ENCODE measurements around the gene FAH. TPM values are rescaled to one million over a fixed set of nuclear protein-coding genes. Genes with fewer than 3 reads are reported as not detected.

Gene FAH
- total and polyA plus RNA-seq, 11 donors: 12.4 to 48.9 (median 24.0) TPM

DNA sequence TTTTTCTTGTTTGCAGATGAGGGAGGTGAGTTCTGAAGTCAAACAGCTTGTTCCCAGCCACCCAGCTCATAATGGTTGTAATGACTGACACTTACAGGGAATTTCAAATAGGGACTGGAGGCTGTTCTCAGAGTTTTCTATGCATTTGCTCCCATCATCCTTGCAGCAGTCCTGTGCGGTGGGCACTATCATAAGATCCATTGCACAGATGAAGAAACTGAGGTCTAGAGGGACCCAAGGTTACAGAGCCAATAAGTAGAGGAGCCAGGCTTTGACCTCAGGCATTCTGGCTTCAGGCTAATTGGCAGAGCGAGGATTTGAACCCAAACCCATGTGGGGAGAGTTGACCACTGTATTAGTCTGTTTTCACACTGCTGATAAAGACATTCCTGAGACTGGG lies 32.4 kb downstream of the FAH start:
- DNase-seq: no peak

DNA sequence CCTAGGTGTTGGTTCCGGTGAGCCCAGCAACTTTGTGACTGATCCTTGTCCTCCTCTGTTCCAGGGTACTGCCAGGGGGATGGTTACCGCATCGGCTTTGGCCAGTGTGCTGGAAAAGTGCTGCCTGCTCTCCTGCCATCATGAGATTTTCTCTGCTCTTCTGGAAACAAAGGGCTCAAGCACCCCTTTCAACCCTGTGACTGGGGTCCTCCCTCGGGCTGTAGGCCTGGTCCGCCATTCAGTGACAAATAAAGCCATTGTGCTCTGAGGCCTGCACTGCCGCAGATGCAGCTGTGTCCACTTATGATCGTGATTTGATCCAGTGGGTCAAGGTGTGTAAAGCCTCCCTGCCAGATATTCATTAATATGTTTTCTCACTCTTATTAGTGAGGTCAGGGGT lies 33.3 kb downstream of the FAH start:
- intact Hi-C loops (cut with DNase I): no loop called here
- Histone ChIP-seq H3K4me3 (no peak overlapping the region), H3K36me3 (peaks cover 0 to 40% (median 14%) of the 10 kb centered on the region in 9 donors), H3K27me3 (no peaks in the 10 kb centered on the region), H3K9me3 (no peaks in the 10 kb centered on the region), H3K4me1 (peaks cover 0 to 13% (median 7%) of the 10 kb centered on the region in 12 donors), H3K27ac (no peak overlapping the region)
- TF ChIP-seq, protein P1, sequence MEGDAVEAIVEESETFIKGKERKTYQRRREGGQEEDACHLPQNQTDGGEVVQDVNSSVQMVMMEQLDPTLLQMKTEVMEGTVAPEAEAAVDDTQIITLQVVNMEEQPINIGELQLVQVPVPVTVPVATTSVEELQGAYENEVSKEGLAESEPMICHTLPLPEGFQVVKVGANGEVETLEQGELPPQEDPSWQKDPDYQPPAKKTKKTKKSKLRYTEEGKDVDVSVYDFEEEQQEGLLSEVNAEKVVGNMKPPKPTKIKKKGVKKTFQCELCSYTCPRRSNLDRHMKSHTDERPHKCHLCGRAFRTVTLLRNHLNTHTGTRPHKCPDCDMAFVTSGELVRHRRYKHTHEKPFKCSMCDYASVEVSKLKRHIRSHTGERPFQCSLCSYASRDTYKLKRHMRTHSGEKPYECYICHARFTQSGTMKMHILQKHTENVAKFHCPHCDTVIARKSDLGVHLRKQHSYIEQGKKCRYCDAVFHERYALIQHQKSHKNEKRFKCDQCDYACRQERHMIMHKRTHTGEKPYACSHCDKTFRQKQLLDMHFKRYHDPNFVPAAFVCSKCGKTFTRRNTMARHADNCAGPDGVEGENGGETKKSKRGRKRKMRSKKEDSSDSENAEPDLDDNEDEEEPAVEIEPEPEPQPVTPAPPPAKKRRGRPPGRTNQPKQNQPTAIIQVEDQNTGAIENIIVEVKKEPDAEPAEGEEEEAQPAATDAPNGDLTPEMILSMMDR (IDR thresholded peaks at IDR 0.05): no peak
- TF ChIP-seq POLR2A (IDR thresholded peaks at IDR 0.05): no peak
- WGBS, 4 donors: 94 to 97% (median 95%) methylated on average over 5 to 7 of the region's 7 CpGs
- ATAC-seq (no peak), DNase-seq (no peak)

More for the DNA sequence above, 32.4 kb downstream of the FAH start:
- 95 to 96% (median 96%) methylated on average over 2 of the region's 2 CpGs for WGBS, 4 donors
- ATAC-seq: no peak
- no peak overlapping the region for H3K27ac ChIP-seq
- H3K36me3 ChIP-seq: peaks cover 0 to 49% (median 15%) of the 10 kb centered on the region in 9 donors
- no peaks in the 10 kb centered on the region for H3K9me3 ChIP-seq
- intact Hi-C loops (cut with DNase I): no loop called here
- TF ChIP-seq POLR2A (IDR thresholded peaks at IDR 0.05): no peak
- TF ChIP-seq, protein P1 (IDR thresholded peaks at IDR 0.05): no peak
- H3K27me3 ChIP-seq: no peaks in the 10 kb centered on the region
- H3K4me1 ChIP-seq: peaks cover 0 to 13% (median 7%) of the 10 kb centered on the region in 12 donors
- no peak overlapping the region for H3K4me3 ChIP-seq

DNA sequence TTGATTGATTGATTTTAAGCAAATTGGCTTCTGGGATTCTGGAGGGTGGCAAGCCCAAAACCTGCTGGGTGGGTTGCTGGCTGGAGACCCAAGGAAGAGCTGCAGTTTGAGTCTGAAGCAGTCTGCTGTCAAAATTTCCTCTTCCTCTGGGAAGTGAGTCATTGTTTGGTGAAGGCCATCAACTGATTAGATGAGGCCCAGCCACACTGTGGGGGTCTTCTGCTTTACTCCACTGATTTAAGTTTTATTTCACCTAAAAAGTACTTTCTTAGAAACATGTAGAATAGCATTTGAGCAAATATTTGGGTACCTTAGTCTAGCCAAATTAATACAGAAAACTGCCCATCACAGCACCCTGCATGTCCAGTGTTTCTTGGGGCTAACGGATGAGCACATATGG lies 33.8 kb downstream of the FAH start:
- WGBS, 4 donors: 98 to 100% (median 100%) methylated on average over 1 of the region's 1 CpG
- Histone ChIP-seq H3K9me3 (no peaks in the 10 kb centered on the region), H3K4me1 (peaks cover 0 to 13% (median 7%) of the 10 kb centered on the region in 12 donors), H3K4me3 (no peak overlapping the region), H3K27ac (no peak overlapping the region), H3K36me3 (peaks cover 0 to 38% (median 11%) of the 10 kb centered on the region in 9 donors), H3K27me3 (no peaks in the 10 kb centered on the region)
- no peak for TF ChIP-seq POLR2A (IDR thresholded peaks at IDR 0.05)
- TF ChIP-seq, protein P1 (IDR thresholded peaks at IDR 0.05): no peak
- intact Hi-C loops (cut with DNase I): no loop called here
- no peak for DNase-seq
- no peak for ATAC-seq

DNA sequence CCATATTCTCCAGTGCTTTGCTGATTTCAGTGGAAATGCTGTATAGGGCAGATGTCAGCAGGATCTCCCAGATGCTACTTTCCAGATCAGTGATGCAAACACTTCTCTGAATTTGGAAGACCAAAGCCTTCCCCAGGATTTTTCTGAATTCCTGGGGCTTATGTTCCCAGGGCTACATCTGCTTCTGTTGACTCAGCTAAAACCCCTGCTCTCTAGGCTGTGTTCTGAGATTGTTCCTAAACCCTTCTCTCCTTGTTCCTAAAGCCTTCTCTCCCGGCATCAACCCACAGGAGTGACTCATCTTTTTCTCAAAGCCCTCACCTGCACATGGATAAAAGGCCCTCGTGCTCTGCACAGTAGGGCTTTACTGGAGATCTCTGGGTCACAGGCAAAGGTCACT lies 35.5 kb downstream of the FAH start:
- Histone ChIP-seq H3K4me3 (no peak overlapping the region), H3K36me3 (peaks cover 0 to 28% (median 8%) of the 10 kb centered on the region in 9 donors), H3K27ac (no peak overlapping the region), H3K9me3 (no peaks in the 10 kb centered on the region), H3K27me3 (no peaks in the 10 kb centered on the region), H3K4me1 (peaks cover 0 to 3% (median under 1%) of the 10 kb centered on the region in 12 donors)
- TF ChIP-seq POLR2A (IDR thresholded peaks at IDR 0.05): no peak
- TF ChIP-seq, protein P1 (IDR thresholded peaks at IDR 0.05): no peak
- intact Hi-C loops (cut with DNase I): no loop called here
- 60 to 81% (median 74%) methylated on average over 2 of the region's 2 CpGs for WGBS, 4 donors
- ATAC-seq (no peak), DNase-seq (no peak)

Measured in heart left ventricle (tissue), 16 donors.